ENCODE results near the gene RIN3.

Gene RIN3

DNA sequence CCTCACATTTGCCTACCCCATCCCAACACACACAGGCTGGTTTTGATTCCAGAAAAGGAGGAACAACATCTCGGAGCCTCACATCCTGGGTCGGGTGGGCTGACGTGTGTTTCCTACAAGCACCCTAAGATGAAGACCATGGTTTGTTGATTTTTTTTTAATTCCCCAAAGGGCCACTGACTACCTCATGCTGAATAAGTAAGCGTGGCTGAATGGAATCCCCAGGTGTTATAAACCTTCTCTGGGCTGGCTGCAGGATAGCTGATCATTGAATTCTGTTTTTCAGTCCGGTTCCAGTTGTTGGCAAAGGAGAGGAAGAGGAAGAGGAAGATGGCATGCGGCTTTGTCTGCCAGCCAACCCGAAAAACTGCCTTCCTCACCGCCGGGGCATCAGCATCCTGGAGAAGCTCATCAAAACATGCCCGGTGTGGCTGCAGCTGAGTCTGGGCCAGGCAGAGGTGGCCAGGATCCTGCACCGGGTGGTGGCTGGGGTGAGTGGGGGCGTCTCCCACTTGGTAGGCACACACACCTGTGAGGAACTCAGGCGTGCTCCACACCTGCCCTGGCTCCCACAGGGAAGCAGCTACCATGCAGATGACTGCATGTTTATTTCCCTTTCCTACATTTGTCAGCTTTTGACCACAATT, 42.0 kb downstream of the RIN3 start:
- DNase-seq (ENCODE audit: low read depth in 2 of 2): no peak

- DNase-seq (ENCODE audit: low read depth in 2 of 2): no peak
Observed at GRCh38 chr14:92556255-92556741, 42.7 kb downstream of the RIN3 start.

DNA sequence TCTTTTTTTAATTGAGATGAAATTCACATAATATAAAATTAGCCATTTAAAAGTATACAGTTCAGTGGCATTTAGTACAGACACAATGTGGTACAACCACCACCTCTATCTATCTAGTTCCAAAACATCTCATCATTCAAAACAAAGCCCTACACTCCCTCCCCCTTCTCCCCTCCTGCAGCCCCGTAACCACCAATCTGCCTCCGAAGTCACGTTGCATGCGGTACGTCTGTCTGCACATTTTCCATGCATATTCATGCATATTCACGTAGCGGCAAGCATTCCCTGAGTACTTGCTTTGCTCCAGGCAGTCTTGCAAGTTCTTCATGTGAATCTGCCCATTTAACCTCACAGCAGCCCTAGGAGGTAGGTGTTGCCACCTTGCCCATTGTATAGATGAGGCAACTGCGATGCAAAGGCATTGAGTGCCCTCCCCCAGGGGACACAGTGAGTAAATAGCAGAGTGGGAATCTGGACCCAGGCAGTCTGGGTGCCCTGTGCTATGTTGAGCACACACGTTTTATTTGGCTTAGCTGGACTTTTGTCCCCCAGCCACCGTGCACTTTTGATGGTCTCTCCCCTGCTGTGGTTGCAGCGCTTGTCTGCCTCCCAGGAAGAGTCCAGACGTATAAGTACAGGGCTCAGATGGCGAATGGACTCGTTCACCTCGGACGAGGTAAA, 43.4 kb downstream of the RIN3 start:
- no peak for DNase-seq (ENCODE audit: low read depth in 2 of 2)

GRCh38 chr14:92557544-92557912, 43.9 kb downstream of the RIN3 start:
- no peak for DNase-seq (ENCODE audit: low read depth in 2 of 2)

DNA sequence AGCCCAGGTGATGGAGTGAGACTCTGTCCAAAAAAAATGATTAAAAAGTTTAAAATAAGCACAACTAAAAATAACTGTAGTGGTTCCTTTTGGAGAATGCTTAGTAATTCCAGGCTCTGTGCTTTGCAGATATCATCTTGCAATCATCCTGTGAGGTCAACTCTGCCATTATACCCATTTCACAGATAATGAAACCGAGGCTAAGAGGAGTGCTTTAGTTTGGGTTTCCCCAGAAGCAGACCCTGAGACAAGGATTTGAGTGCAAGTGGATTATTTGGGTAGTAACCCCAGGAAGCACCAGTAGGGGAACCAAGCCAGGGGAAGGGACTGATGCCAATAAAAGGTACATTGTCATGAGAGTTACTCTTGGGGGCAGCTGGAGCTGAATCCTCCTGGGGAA, 44.7 kb downstream of the RIN3 start:
- no peak for DNase-seq (ENCODE audit: low read depth in 2 of 2)

- DNase-seq (ENCODE audit: low read depth in 2 of 2): no peak
Observed at GRCh38 chr14:92559486-92559885, 45.9 kb downstream of the RIN3 start.

DNA sequence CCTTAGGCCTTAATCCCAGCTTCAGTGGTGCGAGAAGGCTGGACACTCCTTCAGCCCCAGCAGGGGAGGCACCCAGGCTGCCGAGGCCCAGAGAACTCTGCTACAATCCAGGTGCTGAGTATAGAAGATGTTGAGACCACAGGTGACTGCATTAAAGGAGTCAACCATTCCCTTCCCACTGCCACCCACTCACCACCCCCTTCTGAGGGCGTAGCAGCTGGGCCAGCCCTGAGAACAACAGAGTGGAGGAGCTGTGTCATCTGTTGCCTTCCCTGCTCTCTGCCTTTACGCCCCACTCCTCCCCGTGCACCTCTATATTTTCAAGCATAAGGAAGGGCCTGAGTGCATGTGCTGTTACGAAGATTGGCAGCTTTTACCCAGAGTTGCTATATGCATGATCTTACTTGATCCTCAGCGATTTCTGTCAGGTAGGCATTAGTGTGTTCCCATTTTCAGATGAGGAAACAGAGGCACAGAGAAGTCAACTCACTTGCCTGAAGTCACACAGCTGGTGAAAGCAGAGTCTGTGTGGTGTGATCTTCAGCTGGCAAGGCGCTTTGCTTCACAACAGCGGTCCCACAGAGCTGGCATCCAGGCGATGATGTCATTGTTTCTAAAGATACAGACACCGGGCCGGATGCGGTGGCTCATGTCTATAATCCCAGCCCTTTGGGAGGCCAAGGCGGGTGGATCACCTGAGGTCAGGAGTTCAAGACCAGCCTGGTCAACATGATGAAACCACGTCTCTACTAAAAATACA, 46.7 kb downstream of the RIN3 start:
- no peak for DNase-seq (ENCODE audit: low read depth in 2 of 2)

- no peak for DNase-seq (ENCODE audit: low read depth in 2 of 2)
Observed at GRCh38 chr14:92561906-92562479, 48.4 kb downstream of the RIN3 start.

DNA sequence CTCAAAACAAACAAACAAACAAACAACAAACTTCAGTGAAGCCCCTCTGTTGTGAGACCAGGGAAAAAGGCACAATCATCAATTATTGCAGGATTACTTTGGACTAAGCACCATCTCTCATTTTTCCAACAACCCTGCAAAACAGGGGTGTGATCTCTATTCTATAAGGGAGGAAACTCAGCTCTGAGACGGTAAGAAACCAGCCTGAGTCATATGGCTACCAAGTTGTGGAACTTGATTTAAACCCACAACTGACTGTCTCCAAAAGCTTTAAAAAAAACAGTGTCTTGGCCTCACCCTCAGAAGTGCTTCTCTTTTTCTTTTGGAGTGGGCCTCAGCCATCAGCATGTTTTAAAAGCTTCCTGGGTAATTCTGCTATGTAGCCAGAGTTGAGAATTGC, 49.8 kb downstream of the RIN3 start:
- DNase-seq (ENCODE audit: low read depth in 2 of 2): no peak

- DNase-seq (ENCODE audit: low read depth in 2 of 2): no peak
Observed at GRCh38 chr14:92563765-92564285, 50.2 kb downstream of the RIN3 start.

GRCh38 chr14:92564344-92565039, 50.9 kb downstream of the RIN3 start:
- no peak for DNase-seq (ENCODE audit: low read depth in 2 of 2)

GRCh38 chr14:92565040-92565717, 51.6 kb downstream of the RIN3 start:
- DNase-seq (ENCODE audit: low read depth in 2 of 2): no peak

- DNase-seq (ENCODE audit: low read depth in 2 of 2): no peak
Observed at GRCh38 chr14:92565718-92566115, 52.1 kb downstream of the RIN3 start.

DNA sequence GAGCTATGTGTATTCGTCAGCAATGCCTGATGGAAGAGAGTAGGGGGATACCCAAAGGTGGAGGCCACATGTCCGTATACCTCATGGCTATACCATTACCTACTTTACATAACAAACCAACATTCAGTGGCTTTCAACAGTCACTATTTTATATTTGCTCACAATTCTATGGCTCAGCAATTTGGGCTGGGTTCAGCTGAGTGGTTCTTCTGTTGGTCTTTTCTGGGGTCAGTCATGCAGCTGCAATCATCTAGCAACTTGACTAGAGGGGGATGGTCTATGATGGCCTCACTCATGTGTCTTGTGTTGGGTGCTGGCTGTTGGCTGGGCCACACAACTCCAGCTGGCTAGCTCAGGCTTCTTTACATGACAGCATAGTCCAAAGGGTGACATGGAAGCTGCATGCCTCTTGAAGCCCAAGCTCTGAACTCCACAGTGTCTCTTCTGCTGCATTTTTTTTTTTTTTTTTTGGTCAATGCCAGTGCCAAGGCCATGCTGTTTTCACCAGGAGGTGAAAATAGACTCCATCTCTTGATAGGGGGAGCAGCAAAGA, 53.7 kb downstream of the RIN3 start:
- DNase-seq (ENCODE audit: low read depth in 2 of 2): no peak

GRCh38 chr14:92568621-92569479, 55.3 kb downstream of the RIN3 start:
- DNase-seq (ENCODE audit: low read depth in 2 of 2): no peak

DNA sequence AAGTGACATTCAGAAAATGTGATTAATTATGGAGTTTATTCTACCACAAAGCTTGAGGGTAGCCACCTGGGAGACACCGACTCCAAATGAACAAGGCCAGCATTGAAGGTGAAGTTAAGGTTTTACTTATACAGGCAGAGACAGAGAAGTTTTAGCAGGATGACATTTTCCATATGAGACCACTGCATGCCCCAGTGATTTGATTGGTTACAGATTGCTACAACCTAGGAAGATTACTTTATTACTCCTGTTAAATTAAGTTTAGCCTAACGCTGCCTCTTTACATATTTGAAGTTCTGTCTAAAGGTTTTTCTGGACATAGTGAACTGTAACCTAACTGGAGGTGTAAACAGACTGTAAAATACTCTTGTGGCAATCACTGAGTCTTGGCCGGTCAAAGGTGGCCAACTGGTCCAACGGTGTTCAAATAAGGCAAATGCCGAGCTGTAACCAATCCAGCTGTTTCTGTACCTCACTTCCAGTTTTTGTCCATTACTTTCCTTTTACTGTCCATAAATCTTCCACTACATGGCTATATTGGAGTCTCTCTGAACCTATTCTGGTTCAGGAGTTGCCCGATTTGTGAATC, 57.2 kb downstream of the RIN3 start:
- DNase-seq (ENCODE audit: low read depth in 2 of 2): no peak

DNA sequence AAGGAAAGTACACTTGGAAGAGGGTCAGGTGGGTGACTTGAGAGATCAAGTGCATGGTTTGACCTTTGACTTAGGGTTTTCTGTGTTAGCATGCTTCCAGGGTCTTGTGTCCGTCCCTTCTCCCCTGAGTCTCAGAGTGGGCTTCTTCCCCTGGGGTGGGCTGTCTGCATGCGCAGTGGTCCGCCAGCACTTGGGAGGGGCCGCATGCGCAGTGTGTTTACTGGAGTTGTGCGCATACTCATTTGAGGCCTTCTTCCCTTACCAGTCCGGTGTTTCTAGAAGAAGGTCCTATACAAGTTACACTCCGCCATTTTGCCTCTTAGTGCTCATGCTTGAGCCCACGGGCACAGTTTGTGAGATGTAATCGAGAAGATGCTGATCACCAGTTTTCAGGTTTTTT, 58.5 kb downstream of the RIN3 start:
- DNase-seq (ENCODE audit: low read depth in 2 of 2): no peak

- DNase-seq (ENCODE audit: low read depth in 2 of 2): no peak
Observed at GRCh38 chr14:92573761-92574498, 60.3 kb downstream of the RIN3 start.

Data from stimulated activated CD8-positive, alpha-beta memory T cell treated with anti-CD3 and anti-CD28 coated beads, Interleukin-7, amount 100 ng/mL, for 1 hour (primary cell).